Forelimb muscle (tissue), 1 donor: ENCODE data around the gene NADK2. TPM values are rescaled to one million over a fixed set of nuclear protein-coding genes. Genes with fewer than 3 reads are reported as not detected.

Experiments
- DNase-seq: peaks from one replicate; pipeline ENCODE4 v3.0.0-alpha.2; 2013; ENCODE audit warnings: low read depth
- polyA plus RNA-seq: library from polyadenylated mRNA; unstranded; fragments of 120-200 nt; gene quantifications from one replicate; pipeline ENCODE4 v1.2.1, GENCODE V29; 2013; ENCODE audit not compliant: insufficient read length

The NADK2 gene
- polyA plus RNA-seq, 1 donor: 38.2 TPM

DNA sequence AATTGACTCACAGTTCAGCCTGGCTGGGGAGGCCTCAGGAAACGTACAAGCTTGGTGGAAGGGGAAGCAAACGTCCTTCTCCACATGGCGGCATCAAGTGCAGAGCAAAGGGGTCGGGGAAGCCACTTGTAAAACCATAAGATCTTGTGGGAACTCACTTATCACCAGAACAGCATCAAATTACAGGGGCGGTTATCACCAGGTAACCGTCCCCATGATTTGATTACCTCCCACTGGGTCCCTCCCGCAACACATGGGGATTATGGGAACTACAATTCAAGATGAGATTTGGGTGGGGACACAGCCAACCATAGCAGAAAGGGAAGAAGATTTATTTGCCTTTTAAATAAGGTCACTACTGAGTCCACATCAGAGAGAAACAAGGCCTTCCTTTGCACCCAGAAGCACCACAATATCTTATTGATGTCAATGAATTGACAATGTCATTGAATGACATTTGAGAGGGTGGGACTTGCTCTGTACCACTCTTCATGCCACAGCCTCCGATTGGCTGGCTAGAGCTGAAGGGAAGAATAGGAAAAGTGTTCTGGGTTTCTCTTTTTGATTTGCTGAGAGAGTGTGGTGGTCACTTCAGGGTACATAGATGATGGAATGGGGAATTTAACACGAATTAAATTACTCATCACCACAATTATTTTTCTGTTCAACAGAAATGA, 78.8 kb downstream of the NADK2 start:
- DNase-seq: no peak

DNA sequence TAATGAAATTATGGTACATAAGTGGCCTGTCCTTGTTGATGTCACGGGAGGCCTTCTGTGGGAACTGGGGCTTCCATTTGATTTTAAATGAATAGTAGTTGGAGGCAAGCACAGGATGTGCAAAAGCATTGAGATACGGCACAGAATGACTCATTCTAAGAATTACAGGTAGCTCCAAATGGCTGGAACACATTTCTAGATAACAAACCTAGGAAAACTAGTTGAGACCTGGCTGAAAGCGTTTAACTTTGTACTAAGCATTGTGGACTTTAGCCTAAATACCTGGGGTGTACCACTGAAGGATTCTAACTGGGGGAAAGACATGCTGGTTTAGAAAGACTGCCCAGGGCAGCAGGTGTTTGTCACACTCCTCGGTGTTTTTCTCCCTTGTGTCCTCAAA, 80.4 kb downstream of the NADK2 start:
- no peak for DNase-seq

DNA sequence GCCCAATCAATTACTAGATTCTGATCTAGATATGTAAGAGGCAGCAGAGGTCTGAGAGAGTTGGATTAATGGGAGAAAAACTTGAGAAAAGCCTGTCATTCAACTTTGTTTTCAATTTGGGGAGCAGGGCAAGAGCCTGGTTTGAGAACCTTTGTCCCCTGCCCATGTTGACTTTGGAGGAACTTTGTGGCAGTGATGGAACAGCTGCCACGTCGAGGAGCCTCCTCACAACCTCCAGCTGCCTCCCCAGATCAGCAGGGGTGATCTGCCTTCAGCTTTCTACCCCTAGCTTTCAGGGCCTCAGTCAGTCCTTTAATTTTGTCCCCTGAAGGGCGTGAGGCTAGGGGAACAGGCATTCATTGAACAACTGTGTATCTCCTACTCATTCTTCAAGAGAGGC, 81.1 kb downstream of the NADK2 start:
- DNase-seq: no peak

- DNase-seq: no peak
These were observed 83.6 kb downstream of the NADK2 start for GRCh38 chr5:36158144-36158543.

DNA sequence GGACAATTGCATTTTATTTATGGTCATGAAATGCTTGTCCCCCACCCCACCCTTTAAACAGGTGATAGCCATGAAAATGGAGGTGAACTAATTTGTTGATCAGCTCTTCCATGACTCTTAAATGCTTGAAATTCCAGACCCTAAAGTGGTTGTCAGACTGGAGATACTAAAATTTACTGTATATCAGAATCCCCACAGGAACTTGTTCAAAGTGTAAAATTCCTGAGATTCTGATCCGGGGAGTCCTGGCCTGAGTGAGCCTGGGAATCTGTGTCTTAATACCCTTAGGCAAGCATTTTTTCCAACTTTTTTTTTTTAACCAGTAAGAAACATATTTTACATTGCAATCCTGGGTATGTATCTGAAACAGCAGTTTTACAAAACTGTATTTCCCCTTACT, 85.1 kb downstream of the NADK2 start:
- no peak for DNase-seq

DNA sequence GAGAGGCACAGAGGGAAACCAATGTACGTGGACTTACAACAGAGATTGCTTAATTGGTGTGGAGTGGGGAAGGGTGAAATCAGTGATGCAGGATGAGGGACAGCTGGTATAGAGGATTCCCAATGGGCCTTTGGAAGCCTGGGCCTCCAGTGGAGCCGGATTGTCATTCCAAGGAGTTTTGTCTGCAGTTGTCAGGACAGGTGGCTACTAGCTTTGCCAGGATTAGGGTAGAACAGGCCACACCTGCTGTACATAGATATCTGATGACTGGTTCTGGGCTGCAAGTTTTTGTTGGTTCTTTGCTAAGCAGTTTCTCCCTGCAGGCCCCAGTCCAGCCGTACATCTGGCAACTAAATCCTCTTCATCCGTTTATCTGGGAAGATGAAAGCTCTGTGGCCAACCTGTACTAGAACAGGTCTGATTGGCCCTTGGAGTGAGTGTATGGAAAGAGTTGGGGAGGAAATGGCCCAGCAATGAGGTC, 85.6 kb downstream of the NADK2 start:
- DNase-seq: no peak

DNA sequence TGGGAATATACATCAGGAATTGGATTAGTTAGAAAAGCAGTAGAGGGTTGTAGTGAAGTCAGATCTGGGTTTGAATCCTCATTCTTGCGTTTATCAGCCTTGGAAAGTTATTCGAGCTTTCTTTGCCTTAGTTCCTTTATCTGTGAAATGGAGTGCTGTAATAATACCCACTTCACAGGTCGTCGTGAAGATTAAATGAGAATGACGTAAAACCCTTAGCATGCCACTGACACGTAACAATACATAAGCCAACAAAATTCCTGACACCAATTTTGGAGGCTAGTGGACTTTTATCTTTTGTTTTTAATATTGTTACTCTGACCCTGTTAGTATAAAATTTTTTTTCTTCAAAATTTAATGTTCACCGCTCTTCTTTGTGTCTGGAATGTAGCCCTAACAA, 86.4 kb downstream of the NADK2 start:
- no peak for DNase-seq

DNA sequence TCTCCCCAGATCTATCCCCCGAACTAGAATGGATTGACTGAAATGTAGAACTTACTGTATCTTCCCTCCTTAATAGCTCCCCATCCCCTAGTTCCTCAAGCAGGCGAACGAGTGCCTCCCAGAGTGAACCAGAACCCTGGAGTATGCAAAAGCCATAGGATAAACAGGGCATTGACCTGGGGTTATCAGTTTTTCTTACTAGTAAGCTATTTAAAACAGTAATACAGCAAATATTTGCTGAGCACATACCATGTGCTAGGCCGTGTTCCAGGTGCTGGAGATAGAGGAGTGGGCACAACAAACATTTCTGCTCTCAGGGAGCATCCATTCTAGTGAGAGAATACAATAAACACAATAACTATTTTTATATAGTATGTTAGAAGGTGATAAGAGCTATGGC, 88.0 kb downstream of the NADK2 start:
- no peak for DNase-seq

DNA sequence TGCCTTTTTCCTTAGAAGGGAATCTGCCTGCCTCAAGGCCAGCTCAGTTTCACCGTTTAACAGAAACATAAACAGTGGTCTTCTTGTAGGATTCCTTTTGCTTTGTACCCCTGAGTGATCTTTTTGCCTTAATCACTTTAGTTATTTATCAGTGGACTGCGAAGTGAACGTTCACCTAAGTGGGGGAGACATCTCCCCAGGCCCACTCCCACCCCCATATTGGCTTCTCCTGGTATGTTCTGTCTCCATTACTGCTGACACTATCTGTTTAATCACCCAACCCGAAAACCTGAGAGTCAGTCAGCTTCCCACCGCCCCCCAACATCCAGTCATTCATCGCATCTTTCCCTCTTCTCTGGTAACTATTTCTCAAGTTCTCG, 88.4 kb downstream of the NADK2 start:
- no peak for DNase-seq

DNA sequence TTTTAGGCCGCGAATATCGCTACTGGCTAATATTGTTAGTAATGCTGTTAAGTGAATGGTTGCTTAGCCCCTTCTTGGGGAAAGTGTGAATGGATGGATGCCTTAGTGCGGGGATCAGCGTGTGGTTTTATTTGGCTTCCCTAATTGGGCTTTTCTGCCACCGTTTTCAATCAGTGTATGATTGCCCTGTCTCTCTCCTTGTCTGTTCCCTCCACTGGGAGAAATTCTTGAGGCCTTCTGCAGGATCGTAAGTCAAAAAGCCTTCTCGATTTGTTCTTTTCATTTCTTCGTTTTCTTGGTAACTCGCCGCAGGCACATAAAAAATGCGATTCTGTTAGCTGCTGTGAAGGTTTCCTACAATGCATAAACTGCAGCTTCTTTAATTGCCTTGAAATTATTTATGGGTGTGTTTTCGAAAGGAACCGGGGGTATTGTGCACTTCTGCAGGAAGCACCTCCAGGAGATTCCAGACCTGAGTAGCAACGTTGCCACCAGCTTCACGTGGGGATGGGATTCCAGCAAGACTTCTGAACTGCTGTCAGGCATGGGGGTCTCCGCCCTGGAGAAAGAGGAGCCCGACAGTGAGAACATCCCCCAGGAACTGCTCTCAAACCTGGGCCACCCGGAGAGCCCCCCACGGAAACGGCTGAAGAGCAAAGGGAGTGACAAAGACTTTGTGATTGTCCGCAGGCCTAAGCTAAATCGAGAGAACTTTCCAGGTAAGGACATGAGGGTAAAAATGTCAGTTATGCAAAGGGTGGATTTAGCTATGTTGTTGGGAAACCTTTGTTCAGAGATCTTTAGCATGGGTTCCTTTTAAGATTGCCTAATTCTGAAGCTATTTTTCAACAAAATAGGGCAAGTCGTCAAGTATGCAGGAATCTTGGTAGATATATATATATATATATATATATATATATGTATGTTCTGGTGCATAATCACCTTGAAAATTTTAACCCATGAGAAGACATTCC, 89.1 kb downstream of the NADK2 start:
- no peak for DNase-seq

GRCh38 chr5:36151434-36152323, 90.0 kb downstream of the NADK2 start, which contains the start of the genes LMBRD2 and SKP2:
Gene LMBRD2 (minus strand): TSS chr5:36151887. CDS start chr5:36143349, 8,538 bp downstream.
Gene SKP2 (plus strand): TSS chr5:36152111. CDS start chr5:36152263, 152 bp downstream.
- DNase-seq: peak; percentile 99

- DNase-seq: no peak
These were observed 90.9 kb downstream of the NADK2 start for GRCh38 chr5:36150676-36151433.

GRCh38 chr5:36147681-36148080, 94.0 kb downstream of the NADK2 start:
- no peak for DNase-seq

DNA sequence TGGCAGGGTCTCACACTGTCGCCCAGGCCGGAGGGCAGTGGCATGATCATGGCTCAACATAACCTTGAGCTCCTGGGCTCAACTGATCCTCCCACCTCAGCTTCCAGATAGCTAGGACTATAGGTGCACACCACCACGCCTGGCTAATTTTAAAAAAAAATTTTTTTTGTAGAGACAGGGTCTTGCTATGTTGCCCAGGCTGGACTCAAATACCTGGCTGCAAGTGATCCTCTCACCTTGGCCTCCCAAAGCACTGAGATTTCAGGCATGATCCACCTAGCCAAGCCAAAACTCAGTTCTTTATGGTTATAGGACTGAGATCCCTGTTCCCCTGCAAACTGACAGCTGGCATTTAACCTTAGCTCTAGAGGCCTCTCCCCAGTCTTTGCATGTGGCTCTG, 95.3 kb downstream of the NADK2 start:
- no peak for DNase-seq

DNA sequence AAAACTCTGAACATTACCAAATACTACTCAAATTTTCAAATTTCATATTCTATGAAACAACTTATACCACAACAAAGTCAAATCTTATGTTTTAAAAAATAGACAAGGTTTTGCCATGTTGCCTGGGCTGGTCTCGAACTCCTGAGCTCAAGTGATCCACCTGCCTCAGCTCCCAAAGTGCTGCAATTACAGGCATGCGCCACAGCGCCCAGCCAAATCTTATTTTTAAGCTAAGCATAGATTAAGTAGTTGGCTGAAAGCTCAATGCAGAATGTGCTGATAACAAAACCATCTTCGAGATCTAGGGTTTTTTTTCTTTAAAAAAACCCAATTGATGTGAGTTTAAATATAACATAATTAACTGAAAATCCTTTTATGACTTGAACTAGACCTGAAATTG, 96.4 kb downstream of the NADK2 start:
- no peak for DNase-seq

Other genes with a start within 250 kb of the NADK2 start
- 0.68 TPM for gene UGT3A2, start 175.0 kb downstream of the NADK2 start, polyA plus RNA-seq
- 13.7 TPM for gene LMBRD2, start 90.0 kb downstream of the NADK2 start, polyA plus RNA-seq
- gene SKP2, start 89.8 kb downstream of the NADK2 start, polyA plus RNA-seq: 44.9 TPM
- gene RANBP3L, start 60.0 kb upstream of the NADK2 start, polyA plus RNA-seq: 0.47 TPM